GM12878 (cell line): ENCODE data around the gene SSBP2.

Source experiments
- ATF3 ChIP-seq: IDR thresholded peaks from 2 replicates; pipeline ENCODE4 v1.6.1; 2011; ENCODE audit warnings: low read depth, mild to moderate bottlenecking, low read length, moderate library complexity, borderline replicate concordance; ENCODE audit errors: extremely low read depth
- CTCF ChIP-seq, 3 experiments: IDR thresholded peaks in 2 of 3; conservative IDR thresholded peaks in 1 of 3; 2 replicates each; pipeline ENCODE4 v1.5.1; 2011; ENCODE audit warnings: low read depth in 3 of 3, low read length in 3 of 3, mild to moderate bottlenecking in 3 of 3, control low read depth in 2 of 3, moderate library complexity in 2 of 3, inconsistent platforms in 1 of 3, mixed read lengths in 1 of 3; ENCODE audit not compliant: control insufficient read depth in 2 of 3, insufficient read depth in 1 of 3; ENCODE audit errors: extremely low read depth in 1 of 3
- NRF1 ChIP-seq: conservative IDR thresholded peaks from 2 replicates; pipeline ENCODE4 v1.6.1; 2011; ENCODE audit warnings: mild to moderate bottlenecking, low read depth, low read length, improper control_type of control experiment
- USF2 ChIP-seq: IDR thresholded peaks from 2 replicates; pipeline ENCODE4 v1.6.1; 2011; ENCODE audit warnings: low read depth, low read length, improper control_type of control experiment, borderline replicate concordance

DNA sequence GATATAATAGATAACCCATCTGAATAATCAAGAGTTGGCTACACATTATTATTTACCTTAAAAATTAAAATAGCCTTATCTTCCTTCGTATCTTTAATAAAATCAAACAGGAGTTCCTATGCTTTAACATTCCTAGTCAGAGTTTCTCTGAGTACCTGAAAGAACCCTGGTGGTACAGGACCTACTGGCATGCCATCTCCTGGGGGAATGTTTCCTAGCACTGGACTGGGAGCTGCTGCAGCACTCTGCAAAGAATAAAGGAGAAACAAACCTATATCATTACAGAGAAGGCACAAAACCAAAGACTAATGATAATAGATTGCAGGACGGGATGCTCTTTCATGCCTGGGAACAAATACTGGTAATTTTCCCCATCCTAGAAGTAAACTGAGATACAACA is 237.4 kb downstream of the SSBP2 start:
- TF ChIP-seq ATF3 (no peak), CTCF (IDR thresholded peaks at IDR 0.05 in 2 of 3, conservative IDR thresholded peaks at IDR 0.05 in 1 of 3; ENCODE audit: control insufficient read depth in 2 of 3, extremely low read depth in 1 of 3, insufficient read depth in 1 of 3, low read depth in 3 of 3, low read length in 3 of 3) (no peak), USF2 (no peak), NRF1 (no peak)
